Keratinocyte (primary cell): ENCODE data around the gene FIGNL1. TPM values are rescaled to one million over a fixed set of nuclear protein-coding genes. Genes with fewer than 3 reads are reported as not detected.

Experiments
- DNase-seq: peaks from one replicate; pipeline ENCODE4 v3.0.0-alpha.2; 2011; ENCODE audit warnings: low read depth, missing footprints, low spot score
- FAIRE-seq: peaks from 2 replicates; lab custom pipeline; 2011; peaks lifted over from hg19 to GRCh38; lab: Jason Lieb, UNC
- H2AFZ ChIP-seq: 2 replicates; pipeline ENCODE4 v1.6.0; 2012; ENCODE audit warnings: low read length, control low read depth, inconsistent platforms; ENCODE audit not compliant: control insufficient read depth
- H3K27ac ChIP-seq: 2 replicates; pipeline ENCODE4 v1.5.1; 2011; ENCODE audit warnings: low read length; ENCODE audit not compliant: control insufficient read depth, insufficient read depth
- H3K27me3 ChIP-seq: 3 replicates; pipeline ENCODE4 v1.6.0; 2011; ENCODE audit warnings: low read length; ENCODE audit not compliant: control insufficient read depth, insufficient read depth; ENCODE audit errors: extremely low read depth
- H3K36me3 ChIP-seq, 2 experiments: 2 replicates in 1 of 2; 3 replicates in 1 of 2; pipeline ENCODE4 v1.5.1; 2011; ENCODE audit warnings: low read length in 2 of 2, mild to moderate bottlenecking in 1 of 2; ENCODE audit not compliant: control insufficient read depth in 2 of 2, insufficient read depth in 2 of 2; ENCODE audit errors: extremely low read depth in 1 of 2
- H3K4me1 ChIP-seq: 3 replicates; pipeline ENCODE4 v1.5.1; 2011; ENCODE audit warnings: low read length; ENCODE audit not compliant: control insufficient read depth, insufficient read depth; ENCODE audit errors: extremely low read depth
- H3K4me2 ChIP-seq: 3 replicates; pipeline ENCODE4 v1.6.0; 2011; ENCODE audit warnings: low read depth, low read length; ENCODE audit not compliant: control insufficient read depth, insufficient read depth; ENCODE audit errors: extremely low read depth
- H3K4me3 ChIP-seq, 3 experiments: fragments of 200-600 bp in 1 of 3; sonication (generic) in 1 of 3; 2 replicates in 2 of 3; 3 replicates in 1 of 3; pipeline ENCODE4 v1.5.1; 2011 to 2016; ENCODE audit warnings: low read length in 3 of 3, mild to moderate bottlenecking in 3 of 3, control low read depth in 2 of 3, inconsistent platforms in 1 of 3, low read depth in 1 of 3, mixed read lengths in 1 of 3, mixed run types in 1 of 3, moderate library complexity in 1 of 3; ENCODE audit not compliant: control insufficient read depth in 2 of 3, insufficient read depth in 2 of 3; ENCODE audit errors: extremely low read depth in 1 of 3
- H3K79me2 ChIP-seq: 2 replicates; pipeline ENCODE4 v1.6.0; 2012; ENCODE audit warnings: low read length; ENCODE audit not compliant: control insufficient read depth, insufficient read depth
- H3K9ac ChIP-seq: 3 replicates; pipeline ENCODE4 v1.6.0; 2011; ENCODE audit warnings: low read length; ENCODE audit not compliant: control insufficient read depth, insufficient read depth; ENCODE audit errors: extremely low read depth
- H3K9me1 ChIP-seq: 3 replicates; pipeline ENCODE4 v1.6.0; 2011; ENCODE audit warnings: low read length; ENCODE audit not compliant: control insufficient read depth, insufficient read depth; ENCODE audit errors: extremely low read depth
- H3K9me3 ChIP-seq: 2 replicates; pipeline ENCODE4 v1.5.1; 2012; ENCODE audit warnings: low read depth, low read length; ENCODE audit not compliant: control insufficient read depth
- H4K20me1 ChIP-seq: 3 replicates; pipeline ENCODE4 v1.6.0; 2011; ENCODE audit warnings: low read length; ENCODE audit not compliant: control insufficient read depth, insufficient read depth; ENCODE audit errors: extremely low read depth
- CTCF ChIP-seq, 3 experiments: IDR thresholded peaks in 1 of 3; conservative IDR thresholded peaks in 1 of 3; optimal IDR thresholded peaks in 1 of 3; 2 replicates in 2 of 3; 3 replicates in 1 of 3; pipeline versions ENCODE3 to v1.5.1; 2011; ENCODE audit warnings: low read length in 3 of 3, mild to moderate bottlenecking in 3 of 3, moderate library complexity in 2 of 3, control low read depth in 1 of 3, inconsistent platforms in 1 of 3; ENCODE audit not compliant: insufficient read depth in 2 of 3; ENCODE audit errors: extremely low read depth in 1 of 3
- EZH2 ChIP-seq: IDR thresholded peaks from one replicate; pipeline ENCODE4 v1.6.1; 2012; ENCODE audit warnings: inconsistent platforms, mild to moderate bottlenecking, low read length, moderate library complexity
- dilution Hi-C: fragments of 300-500 bp; cut with MboI; formaldehyde crosslinking; loops from one replicate; pipeline ENCODE4 v1.7.0; 2020; ENCODE audit warnings: low sequenced_read_pairs; ENCODE audit not compliant: extremely low pct_ligation_motif_present
- polyA plus RNA-seq, 5 experiments: library from polyadenylated mRNA; depleted of rRNA in 3 of 5; stranded (reverse) in 3 of 5; stranded (forward) in 1 of 5; unstranded in 1 of 5; fragments of >200 nt; gene quantifications; 1 replicate in 1 of 5; 2 replicates in 3 of 5; 3 replicates in 1 of 5; pipeline versions ENCODE4 v1.2.1 to v1.2.3, GENCODE V29; 2011 to 2012; ENCODE audit warnings: missing spikeins in 2 of 5, low read depth in 1 of 5, low replicate concordance in 1 of 5

The FIGNL1 gene
- polyA plus RNA-seq, 1 donor (not counting 4 experiments of a cell fraction or from before 2014, with no cell fraction given): 12.7 TPM

- H3K4me2 ChIP-seq: no peak overlapping the region
- no peaks in the 10 kb centered on the region for H3K9me3 ChIP-seq
- dilution Hi-C loops: no loop called here
- no peak for FAIRE-seq
- H3K9ac ChIP-seq: no peak overlapping the region
- H3K79me2 ChIP-seq: no peaks in the 10 kb centered on the region
- H3K4me1 ChIP-seq: peaks cover 4% of the 10 kb centered on the region
- H2AFZ ChIP-seq: no peak overlapping the region
- TF ChIP-seq EZH2 (no peak), CTCF (optimal IDR thresholded peaks at IDR 0.05 in 1 of 3, IDR thresholded peaks at IDR 0.05 in 1 of 3, conservative IDR thresholded peaks at IDR 0.05 in 1 of 3; ENCODE audit: extremely low read depth in 1 of 3, insufficient read depth in 2 of 3, low read length in 3 of 3) (no peak)
- DNase-seq: no peak
- H3K36me3 ChIP-seq: no peaks in the 10 kb centered on the region
- H3K27ac ChIP-seq: no peak overlapping the region
- H3K4me3 ChIP-seq: no peak overlapping the region
- H3K9me1 ChIP-seq: no peaks in the 10 kb centered on the region
- peaks cover 6% of the 10 kb centered on the region for H3K27me3 ChIP-seq
- no peaks in the 10 kb centered on the region for H4K20me1 ChIP-seq
Measured at GRCh38 chr7:50492770-50493519, 42.8 kb upstream of the FIGNL1 start.

GRCh38 chr7:50491943-50492342 lies 41.8 kb upstream of the FIGNL1 start:
- dilution Hi-C loops: no loop called here
- FAIRE-seq (no peak), DNase-seq (no peak)
- H2AFZ ChIP-seq: no peak overlapping the region
- H3K27me3 ChIP-seq: peaks cover 6% of the 10 kb centered on the region
- H3K4me1 ChIP-seq: no peaks in the 10 kb centered on the region
- H3K4me3 ChIP-seq: no peak overlapping the region
- no peaks in the 10 kb centered on the region for H3K9me1 ChIP-seq
- no peaks in the 10 kb centered on the region for H3K9me3 ChIP-seq
- H3K27ac ChIP-seq: no peak overlapping the region
- H3K4me2 ChIP-seq: no peak overlapping the region
- TF ChIP-seq CTCF (optimal IDR thresholded peaks at IDR 0.05 in 1 of 3, IDR thresholded peaks at IDR 0.05 in 1 of 3, conservative IDR thresholded peaks at IDR 0.05 in 1 of 3; ENCODE audit: extremely low read depth in 1 of 3, insufficient read depth in 2 of 3, low read length in 3 of 3) (no peak), EZH2 (no peak)
- H3K9ac ChIP-seq: no peak overlapping the region
- no peaks in the 10 kb centered on the region for H3K79me2 ChIP-seq
- H3K36me3 ChIP-seq: no peaks in the 10 kb centered on the region
- no peaks in the 10 kb centered on the region for H4K20me1 ChIP-seq
